Measurements from ENCODE around the gene FITM1.

Gene FITM1

GRCh38 chr14:24167469-24168114 lies 37.1 kb downstream of the FITM1 start:
- TF ChIP-seq, protein P1, sequence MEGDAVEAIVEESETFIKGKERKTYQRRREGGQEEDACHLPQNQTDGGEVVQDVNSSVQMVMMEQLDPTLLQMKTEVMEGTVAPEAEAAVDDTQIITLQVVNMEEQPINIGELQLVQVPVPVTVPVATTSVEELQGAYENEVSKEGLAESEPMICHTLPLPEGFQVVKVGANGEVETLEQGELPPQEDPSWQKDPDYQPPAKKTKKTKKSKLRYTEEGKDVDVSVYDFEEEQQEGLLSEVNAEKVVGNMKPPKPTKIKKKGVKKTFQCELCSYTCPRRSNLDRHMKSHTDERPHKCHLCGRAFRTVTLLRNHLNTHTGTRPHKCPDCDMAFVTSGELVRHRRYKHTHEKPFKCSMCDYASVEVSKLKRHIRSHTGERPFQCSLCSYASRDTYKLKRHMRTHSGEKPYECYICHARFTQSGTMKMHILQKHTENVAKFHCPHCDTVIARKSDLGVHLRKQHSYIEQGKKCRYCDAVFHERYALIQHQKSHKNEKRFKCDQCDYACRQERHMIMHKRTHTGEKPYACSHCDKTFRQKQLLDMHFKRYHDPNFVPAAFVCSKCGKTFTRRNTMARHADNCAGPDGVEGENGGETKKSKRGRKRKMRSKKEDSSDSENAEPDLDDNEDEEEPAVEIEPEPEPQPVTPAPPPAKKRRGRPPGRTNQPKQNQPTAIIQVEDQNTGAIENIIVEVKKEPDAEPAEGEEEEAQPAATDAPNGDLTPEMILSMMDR (conservative IDR thresholded peaks at IDR 0.05; ENCODE audit: control insufficient read depth, insufficient read depth, low read depth, low read length), result no peak
- H3K4me3 ChIP-seq (ENCODE audit: control insufficient read depth, low read depth, low read length), result no peak overlapping the region
- no peak for DNase-seq (ENCODE audit: low read depth)

- peak within 1 kb of the TSS; percentile 9 for H3K4me3 ChIP-seq (ENCODE audit: control insufficient read depth, low read depth, low read length)
- TF ChIP-seq, protein P1 (conservative IDR thresholded peaks at IDR 0.05; ENCODE audit: control insufficient read depth, insufficient read depth, low read depth, low read length), result no peak
- peak; percentile 68 for DNase-seq (ENCODE audit: low read depth)
These were observed 41.2 kb downstream of the FITM1 start, which contains the start of gene REC8 for GRCh38 chr14:24171422-24172260. Gene REC8 (plus strand): TSS chr14:24172080. CDS start chr14:24172553, 473 bp downstream.

DNA sequence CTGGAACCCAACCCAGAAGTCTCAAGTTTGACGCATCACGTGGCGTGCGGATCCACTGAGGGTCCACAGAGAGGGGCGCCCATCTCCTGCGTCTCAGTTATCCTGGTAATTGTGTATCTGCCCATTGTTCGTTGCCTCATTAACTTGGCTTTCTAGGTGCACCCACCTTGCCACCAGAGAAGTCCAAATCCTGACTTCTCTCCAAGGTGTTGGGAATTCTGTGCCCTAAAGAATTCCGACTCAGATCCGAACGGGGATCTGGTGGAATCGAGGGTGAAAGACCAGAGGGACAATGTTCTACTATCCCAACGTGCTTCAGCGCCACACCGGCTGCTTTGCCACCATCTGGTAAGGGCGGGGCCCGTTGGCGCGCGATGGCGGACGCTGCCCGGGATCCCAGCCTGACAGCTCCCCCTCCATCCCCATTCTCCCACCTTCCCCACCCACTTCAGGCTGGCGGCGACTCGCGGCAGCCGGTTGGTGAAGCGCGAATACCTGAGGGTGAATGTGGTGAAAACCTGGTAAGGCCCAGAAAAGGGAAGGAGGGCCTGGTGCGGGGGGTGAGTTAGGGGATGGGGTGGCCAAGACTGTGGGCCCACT lies 41.9 kb downstream of the FITM1 start:
- peak overlapping the region; percentile 9 for H3K4me3 ChIP-seq (ENCODE audit: control insufficient read depth, low read depth, low read length)
- no peak for DNase-seq (ENCODE audit: low read depth)
- TF ChIP-seq, protein P1 (conservative IDR thresholded peaks at IDR 0.05; ENCODE audit: control insufficient read depth, insufficient read depth, low read depth, low read length), result no peak

DNA sequence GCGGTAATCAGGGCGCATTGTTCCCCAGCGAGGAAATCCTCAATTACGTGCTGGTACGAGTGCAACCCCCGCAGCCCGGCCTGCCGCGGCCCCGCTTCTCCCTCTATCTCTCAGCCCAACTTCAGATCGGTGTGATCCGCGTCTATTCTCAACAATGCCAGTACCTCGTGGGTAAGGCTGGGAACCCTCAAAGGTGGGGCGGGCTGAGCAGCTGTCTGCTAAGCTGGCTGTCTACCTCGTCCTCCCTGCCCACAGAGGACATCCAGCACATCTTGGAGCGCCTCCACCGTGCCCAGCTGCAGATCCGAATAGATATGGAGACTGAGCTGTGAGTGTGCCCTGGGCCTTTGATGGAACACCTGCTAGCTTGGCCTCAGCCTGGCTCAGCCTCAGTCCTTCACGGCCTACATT lies 42.4 kb downstream of the FITM1 start:
- H3K4me3 ChIP-seq (ENCODE audit: control insufficient read depth, low read depth, low read length), result no peak overlapping the region
- DNase-seq (ENCODE audit: low read depth), result no peak
- TF ChIP-seq, protein P1 (conservative IDR thresholded peaks at IDR 0.05; ENCODE audit: control insufficient read depth, insufficient read depth, low read depth, low read length), result no peak

- TF ChIP-seq, protein P1 (conservative IDR thresholded peaks at IDR 0.05; ENCODE audit: control insufficient read depth, insufficient read depth, low read depth, low read length), result no peak
- H3K4me3 ChIP-seq (ENCODE audit: control insufficient read depth, low read depth, low read length), result no peak overlapping the region
- DNase-seq (ENCODE audit: low read depth), result no peak
These were observed 46.1 kb downstream of the FITM1 start for GRCh38 chr14:24176599-24176998.

DNA sequence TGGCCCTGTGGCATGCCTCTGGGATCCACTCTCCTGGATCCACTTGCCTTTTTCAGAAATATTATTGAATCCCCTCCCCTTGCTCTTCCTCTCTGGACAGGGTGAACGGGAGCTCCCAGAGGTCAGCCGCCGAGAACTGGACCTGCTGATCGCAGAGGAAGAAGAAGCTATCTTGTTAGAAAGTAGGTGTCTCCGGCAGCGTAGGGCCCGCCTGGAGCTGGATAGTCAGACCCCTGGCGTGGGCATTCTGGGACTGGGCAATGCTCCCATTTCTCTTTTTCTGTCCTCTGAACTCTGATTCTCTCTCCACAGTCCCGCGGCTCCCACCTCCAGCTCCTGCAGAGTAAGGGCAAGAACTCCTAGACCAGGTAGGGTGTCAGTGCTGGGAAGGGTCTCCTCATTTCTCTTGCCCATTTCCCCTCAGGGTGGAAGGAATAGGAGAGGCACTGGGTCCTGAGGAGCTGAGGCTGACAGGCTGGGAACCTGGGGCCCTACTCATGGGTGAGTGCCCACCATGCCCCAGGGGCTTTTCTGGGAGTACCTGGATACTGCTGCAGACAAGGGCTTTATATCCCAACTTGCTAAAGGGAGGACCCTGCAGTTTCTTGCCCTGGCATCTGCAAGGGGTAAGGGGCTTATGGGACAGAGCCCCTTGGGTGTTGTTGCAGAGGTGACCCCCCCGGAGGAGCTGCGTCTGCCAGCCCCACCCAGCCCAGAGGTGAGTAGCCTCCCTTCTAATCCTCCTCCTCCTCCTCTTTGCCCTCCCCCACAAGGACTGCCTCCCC lies 46.8 kb downstream of the FITM1 start:
- no peak overlapping the region for H3K4me3 ChIP-seq (ENCODE audit: control insufficient read depth, low read depth, low read length)
- DNase-seq (ENCODE audit: low read depth), result no peak
- TF ChIP-seq, protein P1 (conservative IDR thresholded peaks at IDR 0.05; ENCODE audit: control insufficient read depth, insufficient read depth, low read depth, low read length), result no peak
